Right renal cortex interstitium (tissue), 3 donors: ENCODE results near the gene CHMP1B. TPM values are rescaled to one million over a fixed set of nuclear protein-coding genes. Genes with fewer than 3 reads are reported as not detected.

Experiments
- DNase-seq, 3 donors: peaks; one replicate each; pipeline ENCODE4 v3.0.0-alpha.2; 2013; ENCODE audit warnings: low read depth in 3 of 3, low spot score in 2 of 3
- polyA plus RNA-seq, 3 donors: library from polyadenylated mRNA; unstranded; fragments of 120-200 nt; gene quantifications; one replicate each; pipeline ENCODE4 v1.2.1, GENCODE V29; 2013; ENCODE audit not compliant: insufficient read length in 3 of 3

The CHMP1B gene
- polyA plus RNA-seq, 3 donors, result 48.6 to 49.6 (median 48.7) TPM

- no peak for DNase-seq
Measured at GRCh38 chr18:11865071-11865470, 13.9 kb downstream of the CHMP1B start.

DNA sequence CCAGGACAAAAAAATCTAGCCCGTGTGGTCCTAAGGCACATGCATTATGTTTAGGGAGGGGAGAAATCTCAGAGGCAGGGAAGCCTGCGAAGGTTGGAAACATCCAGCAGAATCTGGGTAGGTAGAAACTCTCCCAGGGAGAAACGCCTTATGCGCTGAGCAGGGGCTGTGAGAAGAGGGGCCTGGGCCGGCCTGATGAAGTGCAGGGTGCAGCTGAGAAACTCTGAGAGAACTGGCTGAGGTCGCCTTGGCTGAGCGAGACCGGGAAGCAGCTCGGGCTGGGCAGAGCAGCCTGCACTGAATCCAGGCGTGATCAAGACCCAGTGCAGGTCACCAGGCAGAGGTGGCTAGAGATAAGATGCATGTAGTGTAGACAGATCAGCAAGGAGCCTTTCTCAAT lies 15.1 kb downstream of the CHMP1B start:
- no peak for DNase-seq

DNA sequence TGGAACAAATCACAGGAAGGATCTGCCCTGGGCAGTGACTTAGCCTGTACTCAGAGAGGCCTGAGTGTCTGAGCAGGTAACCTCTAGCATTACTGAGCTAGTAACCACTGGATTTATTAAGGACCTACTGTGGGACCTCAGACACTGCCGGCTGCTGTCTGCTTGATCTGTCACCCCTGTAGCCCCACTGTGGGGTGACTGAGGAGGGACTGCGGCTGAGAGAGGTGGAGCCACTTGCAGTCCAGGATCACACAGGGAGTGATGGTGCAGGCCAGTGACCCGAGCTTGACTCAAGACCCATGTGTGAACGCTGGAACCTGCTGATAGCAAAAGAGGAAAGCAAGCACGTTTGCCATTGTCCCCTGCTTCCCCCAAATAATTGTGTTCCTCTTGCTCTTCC lies 15.6 kb downstream of the CHMP1B start:
- no peak for DNase-seq

DNA sequence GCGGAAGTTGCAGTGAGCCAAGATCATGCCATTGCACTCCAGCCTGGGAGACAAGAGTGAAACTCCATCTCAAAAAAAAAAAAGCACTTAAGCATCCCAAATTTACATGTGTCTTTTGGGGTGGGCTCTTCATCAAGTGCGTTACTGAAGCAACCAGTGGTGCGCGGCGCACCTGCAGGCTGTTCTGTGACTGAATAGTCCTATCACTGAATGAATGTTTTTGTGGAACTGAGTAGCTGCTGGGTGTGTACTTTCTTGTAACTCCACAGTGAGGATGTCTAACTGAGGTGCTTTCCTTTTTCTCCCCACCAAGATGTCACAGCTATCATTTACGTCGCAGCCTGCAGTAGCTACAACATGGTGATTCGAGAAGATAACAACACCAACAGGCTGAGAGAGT lies 17.0 kb downstream of the CHMP1B start:
- no peak for DNase-seq

GRCh38 chr18:11871501-11871900 lies 20.3 kb downstream of the CHMP1B start:
- DNase-seq, result no peak

DNA sequence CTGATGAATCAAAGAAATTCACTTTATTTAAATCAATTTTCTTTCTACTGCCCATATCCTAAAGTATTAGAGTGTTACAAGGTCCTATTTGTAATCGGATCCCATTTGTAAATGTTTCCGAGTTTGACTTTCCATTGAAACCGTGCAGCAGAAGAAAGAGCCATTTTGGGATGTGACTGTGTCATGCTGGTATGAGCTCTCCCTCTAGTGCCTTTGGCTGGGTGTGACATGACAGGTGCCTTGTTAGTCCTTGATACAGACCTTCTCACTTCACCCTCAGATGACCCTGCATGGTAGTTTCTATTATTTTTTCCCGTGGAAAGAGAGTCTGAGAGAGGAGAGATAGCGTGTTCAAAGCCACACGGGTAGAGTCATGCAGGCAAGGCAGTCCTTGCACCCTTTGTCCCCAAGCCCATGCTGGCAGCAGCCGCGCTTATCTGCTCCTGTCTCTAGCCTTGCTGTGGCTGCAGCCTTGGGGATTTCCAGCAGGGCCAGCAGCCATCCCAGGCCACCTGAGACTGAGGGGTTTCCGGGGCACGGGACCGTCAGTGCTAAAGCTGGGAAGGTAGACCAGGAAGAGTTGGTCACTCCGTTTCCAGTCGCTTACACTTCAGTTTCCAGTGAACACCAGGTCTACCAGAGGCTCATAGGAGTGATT lies 21.4 kb downstream of the CHMP1B start:
- DNase-seq, result no peak

GRCh38 chr18:11873670-11874340 lies 22.6 kb downstream of the CHMP1B start:
- no peak for DNase-seq

DNA sequence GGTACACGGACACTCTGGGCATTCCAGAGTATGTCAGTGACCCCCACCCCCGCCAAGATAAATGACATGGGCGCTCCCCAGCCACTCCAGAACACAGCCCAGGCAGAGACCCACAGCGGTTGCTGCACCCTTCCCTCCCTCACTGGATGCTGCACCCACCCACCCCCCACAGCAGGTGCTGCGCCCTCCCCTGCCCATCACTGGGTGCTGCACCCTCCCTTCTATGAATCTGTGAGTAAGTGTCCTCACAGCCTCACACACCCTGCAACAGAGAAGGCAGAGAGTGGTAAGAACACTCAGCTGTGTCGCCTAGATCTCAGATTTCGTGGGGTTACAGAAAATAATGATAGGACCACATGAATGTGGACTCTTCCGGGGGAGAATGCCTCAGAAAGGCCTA lies 23.5 kb downstream of the CHMP1B start:
- DNase-seq, result no peak

DNA sequence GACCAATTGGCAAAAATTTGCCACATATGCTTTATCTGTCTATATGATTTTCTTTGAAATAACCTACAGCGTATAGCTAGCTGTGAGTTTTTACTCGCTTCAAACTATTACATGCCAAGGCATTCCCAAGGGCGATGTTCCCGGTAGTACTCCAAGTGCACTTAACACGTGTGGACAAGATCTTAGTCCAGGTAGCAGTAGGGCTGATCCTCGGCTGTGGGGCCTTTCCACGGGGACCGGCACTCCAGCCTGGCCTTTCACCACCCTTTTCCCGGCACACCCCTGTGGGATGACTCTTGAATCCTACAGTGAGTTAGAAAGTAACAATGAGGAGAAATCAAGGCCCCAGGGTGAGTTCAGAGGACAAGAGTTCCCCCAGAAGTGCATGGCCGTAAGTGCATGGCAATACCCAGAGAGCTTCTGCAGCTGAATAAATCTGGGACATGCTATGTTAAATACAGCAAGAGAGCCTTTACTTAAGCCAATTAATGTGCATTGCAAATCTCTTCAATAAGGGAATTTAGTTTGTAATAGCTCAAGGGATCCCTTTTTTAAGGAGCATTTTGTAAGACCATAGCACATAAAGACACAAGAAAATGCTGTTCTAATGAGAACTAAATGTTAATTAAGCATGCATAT lies 26.4 kb downstream of the CHMP1B start:
- no peak for DNase-seq

GRCh38 chr18:11880586-11881304 lies 29.5 kb downstream of the CHMP1B start:
- no peak for DNase-seq

GRCh38 chr18:11882636-11883035 lies 31.4 kb downstream of the CHMP1B start:
- DNase-seq, result no peak

DNA sequence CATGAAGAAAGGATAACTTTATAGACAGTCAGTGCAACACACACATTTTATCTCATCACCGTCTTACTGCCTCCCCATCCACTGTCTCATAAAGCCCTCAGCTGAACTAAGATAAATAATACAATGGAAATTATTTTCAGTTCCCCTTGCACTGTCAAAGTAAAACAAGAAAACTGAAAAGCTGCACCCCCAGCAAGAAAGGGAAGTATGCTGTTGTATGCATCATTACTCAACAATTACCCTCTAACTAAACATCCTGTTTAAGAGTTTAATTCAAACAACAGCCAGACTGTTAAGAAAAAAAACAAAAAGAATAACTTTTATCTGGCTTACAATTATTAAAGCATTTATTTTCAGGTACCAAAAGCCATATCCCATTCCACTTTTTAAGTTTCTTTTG lies 31.9 kb downstream of the CHMP1B start:
- no peak for DNase-seq

DNA sequence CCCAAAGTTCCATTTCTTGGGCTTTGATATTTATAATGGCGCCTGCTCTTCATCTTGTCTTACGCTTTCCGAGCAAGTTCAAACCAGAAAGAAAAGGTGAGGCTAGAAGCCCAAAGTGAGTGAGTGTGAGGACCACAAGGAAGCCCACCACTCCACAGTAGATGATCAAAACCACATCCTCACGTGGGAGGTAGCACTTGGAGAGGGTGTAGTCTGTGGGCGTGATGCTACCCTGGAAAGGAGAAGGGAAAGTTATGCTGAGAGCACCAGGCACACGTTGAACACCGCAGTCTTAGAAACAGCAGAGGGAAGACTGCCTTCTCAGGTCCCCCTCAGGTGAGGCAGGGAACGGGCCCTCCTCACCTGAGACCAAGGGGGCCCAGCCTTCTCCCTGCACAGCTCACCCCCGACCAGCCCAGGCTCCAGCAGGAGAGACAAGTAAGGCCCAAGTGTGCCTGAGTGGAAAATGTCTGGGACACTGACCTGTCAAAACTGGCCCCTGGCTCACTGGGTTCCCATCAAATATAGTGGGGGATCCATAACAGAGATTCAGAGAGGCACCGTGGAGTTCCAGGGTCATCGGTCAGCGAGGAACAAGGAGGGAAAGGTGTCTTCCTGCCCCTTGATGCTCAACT lies 33.3 kb downstream of the CHMP1B start:
- DNase-seq, result no peak

- DNase-seq, result no peak
Measured at GRCh38 chr18:11885278-11885947, 34.2 kb downstream of the CHMP1B start.

DNA sequence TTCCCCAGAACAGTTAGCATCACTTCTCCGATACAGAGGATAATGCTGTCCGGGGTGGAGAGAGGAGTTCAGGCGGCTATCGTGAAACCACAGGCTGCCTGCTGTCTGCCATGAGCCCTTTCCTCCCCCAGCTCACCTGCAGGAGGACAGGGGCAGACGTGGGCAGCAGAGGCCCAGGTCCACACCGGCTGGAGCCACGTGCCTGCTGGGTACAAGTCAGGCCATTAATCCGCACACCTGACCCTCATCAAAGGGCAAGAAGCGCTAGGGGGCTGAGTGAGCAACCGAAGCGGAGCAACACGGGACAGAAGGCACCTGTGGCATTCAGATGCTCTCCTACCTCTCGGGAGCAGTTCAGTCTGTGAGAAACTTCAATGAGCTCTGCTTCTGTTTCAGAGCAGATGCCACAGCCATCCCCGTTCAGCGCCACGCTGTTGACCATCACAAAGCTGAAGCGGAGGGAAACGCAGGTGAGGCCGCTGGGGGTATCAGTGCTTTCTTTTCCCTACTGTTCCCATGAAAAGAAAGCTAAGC lies 35.4 kb downstream of the CHMP1B start:
- DNase-seq, result no peak

DNA sequence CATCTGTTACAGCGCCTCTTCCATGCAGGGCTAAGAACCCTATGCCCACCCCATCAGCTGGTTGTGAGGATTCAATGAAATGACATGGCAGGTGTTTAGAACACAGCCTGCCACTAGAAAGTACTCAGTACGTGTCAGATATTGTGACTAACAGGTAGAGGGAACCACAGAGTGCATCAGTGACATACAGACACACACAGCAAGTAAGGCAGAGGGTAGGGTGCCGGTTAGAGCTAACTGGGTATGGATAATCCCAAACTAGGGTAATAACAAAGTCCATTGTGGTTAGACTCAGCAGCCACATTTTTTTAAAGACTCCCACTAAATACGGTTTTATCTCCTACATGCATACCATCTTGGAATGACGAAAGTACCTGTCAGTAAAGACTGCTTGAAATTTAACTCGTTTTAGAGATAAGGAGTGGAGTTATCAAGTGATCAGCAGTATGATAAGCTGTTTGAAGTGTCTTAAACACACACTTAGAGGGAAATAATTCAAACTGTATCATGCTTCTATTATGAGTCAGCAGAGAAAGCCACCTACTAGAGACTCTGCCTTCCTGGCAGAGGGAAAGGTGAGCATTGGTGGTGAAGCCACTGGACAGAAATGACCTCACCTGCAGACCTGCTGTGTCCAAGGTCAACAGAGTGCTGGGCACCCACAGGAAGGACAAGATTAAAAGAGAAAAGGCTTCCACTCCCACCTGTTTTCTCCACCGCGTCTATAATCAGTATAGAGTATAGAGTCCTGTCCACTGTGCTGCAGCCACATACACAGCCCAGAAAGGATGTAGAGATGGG lies 36.3 kb downstream of the CHMP1B start:
- no peak for DNase-seq

DNA sequence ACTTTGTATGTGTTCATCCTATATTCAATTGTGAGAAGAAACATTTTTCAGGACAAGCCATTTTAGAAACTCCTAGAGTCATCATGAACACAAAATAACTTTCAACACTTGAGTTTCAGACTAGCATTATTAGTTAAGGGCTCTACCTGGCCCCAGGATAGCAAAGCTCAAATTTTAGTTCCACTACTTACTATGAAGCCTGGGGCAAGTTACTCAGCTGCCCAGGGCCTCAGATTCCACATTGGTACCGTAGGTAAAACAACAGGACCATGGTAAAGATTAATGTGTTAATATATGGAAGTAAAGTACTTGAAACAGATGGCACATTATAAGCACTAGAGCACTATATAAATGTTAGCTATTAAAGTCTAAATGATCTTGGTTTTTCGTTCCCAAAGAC lies 37.5 kb downstream of the CHMP1B start:
- DNase-seq, result no peak

GRCh38 chr18:11889284-11889683 lies 38.1 kb downstream of the CHMP1B start:
- DNase-seq, result no peak

- no peak for DNase-seq
Measured at GRCh38 chr18:11891737-11892136, 40.5 kb downstream of the CHMP1B start.
